ENCODE measurements around the gene FRMD4A. TPM values are rescaled to one million over a fixed set of nuclear protein-coding genes. Genes with fewer than 3 reads are reported as not detected.

The FRMD4A gene
- total RNA-seq, 1 donor from 2014 or later, result 236 TPM

DNA sequence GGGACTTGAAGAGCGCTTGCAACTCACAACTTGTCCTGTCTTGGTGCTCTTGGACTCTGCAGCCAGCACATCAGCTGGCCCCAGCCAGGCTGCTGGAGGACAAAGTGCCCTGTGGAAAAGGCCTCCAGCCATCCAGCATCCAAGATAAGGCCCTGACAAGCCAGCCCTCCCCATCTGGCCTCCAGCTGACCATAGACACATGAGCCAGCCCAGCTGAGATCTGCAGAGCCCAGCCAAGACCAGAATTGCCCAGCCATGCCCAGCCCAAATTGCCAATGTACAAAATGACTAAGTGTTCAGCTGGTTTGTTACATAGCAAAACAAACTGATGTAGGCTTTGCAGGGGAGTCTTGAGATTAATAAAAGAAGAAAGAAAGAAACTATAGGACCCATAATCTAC is 36.0 kb upstream of the FRMD4A start:
- TF ChIP-seq, protein P1, sequence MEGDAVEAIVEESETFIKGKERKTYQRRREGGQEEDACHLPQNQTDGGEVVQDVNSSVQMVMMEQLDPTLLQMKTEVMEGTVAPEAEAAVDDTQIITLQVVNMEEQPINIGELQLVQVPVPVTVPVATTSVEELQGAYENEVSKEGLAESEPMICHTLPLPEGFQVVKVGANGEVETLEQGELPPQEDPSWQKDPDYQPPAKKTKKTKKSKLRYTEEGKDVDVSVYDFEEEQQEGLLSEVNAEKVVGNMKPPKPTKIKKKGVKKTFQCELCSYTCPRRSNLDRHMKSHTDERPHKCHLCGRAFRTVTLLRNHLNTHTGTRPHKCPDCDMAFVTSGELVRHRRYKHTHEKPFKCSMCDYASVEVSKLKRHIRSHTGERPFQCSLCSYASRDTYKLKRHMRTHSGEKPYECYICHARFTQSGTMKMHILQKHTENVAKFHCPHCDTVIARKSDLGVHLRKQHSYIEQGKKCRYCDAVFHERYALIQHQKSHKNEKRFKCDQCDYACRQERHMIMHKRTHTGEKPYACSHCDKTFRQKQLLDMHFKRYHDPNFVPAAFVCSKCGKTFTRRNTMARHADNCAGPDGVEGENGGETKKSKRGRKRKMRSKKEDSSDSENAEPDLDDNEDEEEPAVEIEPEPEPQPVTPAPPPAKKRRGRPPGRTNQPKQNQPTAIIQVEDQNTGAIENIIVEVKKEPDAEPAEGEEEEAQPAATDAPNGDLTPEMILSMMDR (IDR thresholded peaks at IDR 0.05), result no peak
- H3K36me3 Mint-ChIP-seq (ENCODE audit: unreplicated experiment), result no peaks in the 10 kb centered on the region
- peaks cover 31% of the 10 kb centered on the region for H3K4me1 Mint-ChIP-seq (ENCODE audit: unreplicated experiment)
- DNase-seq (ENCODE audit: extremely low spot score, unreplicated experiment), result no peak
- no peak overlapping the region for H3K4me3 Mint-ChIP-seq (ENCODE audit: unreplicated experiment)
- H3K27me3 Mint-ChIP-seq (ENCODE audit: unreplicated experiment), result no peaks in the 10 kb centered on the region
- no peaks in the 10 kb centered on the region for H3K9me3 Mint-ChIP-seq (ENCODE audit: unreplicated experiment)
- no peak overlapping the region for H3K27ac Mint-ChIP-seq (ENCODE audit: unreplicated experiment)

DNA sequence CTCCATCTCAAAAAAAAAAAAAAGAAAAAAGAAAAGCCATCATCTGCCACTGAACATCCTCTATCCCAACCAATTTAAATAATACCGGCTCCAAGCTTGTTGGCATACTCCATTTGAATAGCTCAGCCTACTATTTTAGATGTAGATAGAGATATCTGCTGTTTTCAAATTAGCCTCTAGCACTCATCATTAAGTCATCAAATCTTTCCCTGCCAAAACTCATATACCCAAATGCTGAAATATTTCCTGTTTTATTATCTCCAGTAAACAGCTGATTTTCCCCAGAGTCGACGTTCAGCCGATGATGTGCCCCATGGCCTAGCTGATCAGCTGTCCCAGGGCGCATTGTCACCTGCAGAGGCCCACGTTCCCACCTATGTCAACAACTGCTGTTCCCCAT is 34.5 kb upstream of the FRMD4A start:
- no peaks in the 10 kb centered on the region for H3K9me3 Mint-ChIP-seq (ENCODE audit: unreplicated experiment)
- H3K27ac Mint-ChIP-seq (ENCODE audit: unreplicated experiment), result no peak overlapping the region

DNA sequence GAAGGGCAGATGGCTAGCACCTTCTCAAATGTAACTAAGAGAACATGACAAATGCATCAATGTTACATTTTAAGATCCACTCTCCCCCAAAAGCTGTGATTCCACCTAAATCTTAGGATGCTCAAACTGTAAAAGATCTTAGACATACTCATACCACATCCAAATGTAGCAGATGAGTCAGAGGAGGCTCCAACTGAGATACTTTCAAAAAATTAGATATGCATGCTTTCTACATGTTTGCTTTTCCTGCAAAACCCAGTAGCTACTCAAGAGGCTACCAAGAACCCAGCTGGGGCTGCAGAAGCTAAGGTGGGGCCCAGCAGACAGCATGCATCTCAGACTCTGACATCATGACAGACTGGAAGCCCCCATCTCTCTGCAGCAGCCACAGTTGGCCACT is 31.4 kb upstream of the FRMD4A start:
- no peak for DNase-seq (ENCODE audit: extremely low spot score, unreplicated experiment)
- no peaks in the 10 kb centered on the region for H3K9me3 Mint-ChIP-seq (ENCODE audit: unreplicated experiment)
- TF ChIP-seq, protein P1 (IDR thresholded peaks at IDR 0.05), result no peak

More for the DNA sequence above, 34.5 kb upstream of the FRMD4A start:
- TF ChIP-seq, protein P1 (IDR thresholded peaks at IDR 0.05), result no peak
- no peak overlapping the region for H3K4me3 Mint-ChIP-seq (ENCODE audit: unreplicated experiment)
- H3K27me3 Mint-ChIP-seq (ENCODE audit: unreplicated experiment), result no peaks in the 10 kb centered on the region
- no peaks in the 10 kb centered on the region for H3K36me3 Mint-ChIP-seq (ENCODE audit: unreplicated experiment)
- no peak for DNase-seq (ENCODE audit: extremely low spot score, unreplicated experiment)
- peaks cover 42% of the 10 kb centered on the region for H3K4me1 Mint-ChIP-seq (ENCODE audit: unreplicated experiment)

DNA sequence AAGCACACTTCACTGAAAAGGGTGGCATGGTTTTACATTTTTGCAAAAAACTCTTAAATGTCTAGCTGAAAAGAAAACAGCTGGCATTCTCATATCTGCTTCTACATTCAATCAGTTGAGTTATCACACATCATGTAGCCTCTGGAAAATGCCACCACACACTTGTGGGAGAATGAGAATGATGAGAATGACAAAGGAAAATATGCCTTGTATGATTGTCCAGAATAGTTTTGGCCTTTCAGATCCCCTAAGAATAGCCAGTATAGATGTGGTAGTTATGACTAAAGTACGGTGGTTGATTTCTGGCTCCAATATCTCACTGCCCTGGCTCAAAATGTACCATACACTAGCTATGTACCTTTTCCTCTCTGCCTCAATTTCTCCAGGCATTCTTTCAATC is 30.2 kb upstream of the FRMD4A start:
- Mint-ChIP-seq H3K27ac (ENCODE audit: unreplicated experiment) (no peak overlapping the region), H3K36me3 (ENCODE audit: unreplicated experiment) (no peaks in the 10 kb centered on the region), H3K4me3 (ENCODE audit: unreplicated experiment) (no peak overlapping the region), H3K9me3 (ENCODE audit: unreplicated experiment) (no peaks in the 10 kb centered on the region), H3K4me1 (ENCODE audit: unreplicated experiment) (peaks cover 68% of the 10 kb centered on the region), H3K27me3 (ENCODE audit: unreplicated experiment) (no peaks in the 10 kb centered on the region)
- no peak for DNase-seq (ENCODE audit: extremely low spot score, unreplicated experiment)
- TF ChIP-seq, protein P1 (IDR thresholded peaks at IDR 0.05), result no peak

More for the DNA sequence above, 31.4 kb upstream of the FRMD4A start:
- peaks cover 60% of the 10 kb centered on the region for H3K4me1 Mint-ChIP-seq (ENCODE audit: unreplicated experiment)
- peak overlapping the region; percentile 43 for H3K27ac Mint-ChIP-seq (ENCODE audit: unreplicated experiment)
- no peaks in the 10 kb centered on the region for H3K27me3 Mint-ChIP-seq (ENCODE audit: unreplicated experiment)
- no peak overlapping the region for H3K4me3 Mint-ChIP-seq (ENCODE audit: unreplicated experiment)
- no peaks in the 10 kb centered on the region for H3K36me3 Mint-ChIP-seq (ENCODE audit: unreplicated experiment)

DNA sequence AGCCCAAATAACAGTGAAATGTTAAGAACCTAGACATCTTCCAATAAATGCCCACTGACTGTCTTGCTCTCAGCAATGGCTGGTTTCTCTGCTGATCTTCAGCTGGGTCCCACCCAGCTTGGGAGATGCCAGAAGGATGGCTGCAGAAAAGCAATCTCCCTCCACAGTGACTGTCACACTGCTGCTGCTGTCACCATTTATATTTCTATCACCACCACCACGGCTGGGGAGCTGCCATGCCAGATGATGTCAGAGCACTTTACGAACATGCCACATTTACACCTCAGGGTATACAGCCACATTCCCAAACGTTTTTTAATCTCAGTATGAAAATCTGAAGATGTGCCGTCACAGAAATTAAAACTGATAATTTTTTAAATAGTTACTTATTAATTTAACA is 29.8 kb upstream of the FRMD4A start:
- Mint-ChIP-seq H3K9me3 (ENCODE audit: unreplicated experiment) (no peaks in the 10 kb centered on the region), H3K27me3 (ENCODE audit: unreplicated experiment) (no peaks in the 10 kb centered on the region), H3K4me1 (ENCODE audit: unreplicated experiment) (peaks cover 70% of the 10 kb centered on the region), H3K27ac (ENCODE audit: unreplicated experiment) (peak overlapping the region; percentile 46), H3K36me3 (ENCODE audit: unreplicated experiment) (no peaks in the 10 kb centered on the region), H3K4me3 (ENCODE audit: unreplicated experiment) (no peak overlapping the region)
- TF ChIP-seq, protein P1 (IDR thresholded peaks at IDR 0.05), result no peak
- no peak for DNase-seq (ENCODE audit: extremely low spot score, unreplicated experiment)

All from osteocyte (in vitro differentiated cells).